ENCODE data around the gene GPANK1. TPM values are rescaled to one million over a fixed set of nuclear protein-coding genes. Genes with fewer than 3 reads are reported as not detected.
A peak's percentile ranks its signal among the peaks of the same experiment; 100 is the strongest.

Gene GPANK1
- total and polyA plus RNA-seq, 9 of the 15 experiments (the other 6 are each of a cell fraction or from before 2014, with no cell fraction given): 32.2 to 111 (median 46.3) TPM

GRCh38 chr6:31659649-31660380, 5.0 kb downstream of the GPANK1 start (continued):
- no peak for TF ChIP-seq CREM (IDR thresholded peaks at IDR 0.05; ENCODE audit: low read depth)
- TF ChIP-seq TARDBP (IDR thresholded peaks at IDR 0.05): no peak
- TF ChIP-seq ZNF696 (CRISPR knock-in tag; conservative IDR thresholded peaks at IDR 0.05): no peak
- no peak for TF ChIP-seq ZNF668 (CRISPR knock-in tag; IDR thresholded peaks at IDR 0.05)
- peak; percentile 53; the same call in 1 of the 2 replicates for TF ChIP-seq ZNF717 (CRISPR knock-in tag; IDR thresholded peaks at IDR 0.05)
- no peak for TF ChIP-seq CEBPB (tag; IDR thresholded peaks at IDR 0.05)
- no peak for TF ChIP-seq ZNF280B (CRISPR knock-in tag; IDR thresholded peaks at IDR 0.05)
- TF ChIP-seq STAT5B (CRISPR knock-in tag; IDR thresholded peaks at IDR 0.05): no peak
- TF ChIP-seq REST (IDR thresholded peaks at IDR 0.05; ENCODE audit: borderline replicate concordance): peak; percentile 99
- TF ChIP-seq REST (CRISPR knock-in tag; IDR thresholded peaks at IDR 0.05; ENCODE audit: low read depth): peak; percentile 97
- no peak for TF ChIP-seq ZNF239 (CRISPR knock-in tag; IDR thresholded peaks at IDR 0.05)
- TF ChIP-seq XRCC4 (IDR thresholded peaks at IDR 0.05; ENCODE audit: extremely low read depth, insufficient read depth, insufficient read length): no peak
- no peak for TF ChIP-seq CREB1 (IDR thresholded peaks at IDR 0.05)
- peak; percentile 33; the same call in 1 of the 2 replicates for TF ChIP-seq CREB1 (CRISPR knock-in tag; IDR thresholded peaks at IDR 0.05)
- TF ChIP-seq ZSCAN29 (IDR thresholded peaks at IDR 0.05): no peak
- no peak; the same call in 1 of the 2 replicates for TF ChIP-seq NFRKB (IDR thresholded peaks at IDR 0.05; ENCODE audit: low read depth)
- TF ChIP-seq HDAC8 (tag; IDR thresholded peaks at IDR 0.05): no peak
- TF ChIP-seq HDAC6 (IDR thresholded peaks at IDR 0.05; ENCODE audit: low read depth, low read length): no peak
- 0 out of 2 replicates have a peak, but pooled peaks have one; percentile 3 for TF ChIP-seq TCFL5 (CRISPR knock-in tag; conservative IDR thresholded peaks at IDR 0.05)
- TF ChIP-seq CBFA2T3 (IDR thresholded peaks at IDR 0.05): no peak
- TF ChIP-seq SIN3B (IDR thresholded peaks at IDR 0.05; ENCODE audit: low read depth): no peak
- 0 out of 2 replicates have a peak, but pooled peaks have one; percentile 48 for TF ChIP-seq ZNF140 (CRISPR knock-in tag; IDR thresholded peaks at IDR 0.05)
